ENCODE measurements around the gene GLYATL3.

Gene GLYATL3

DNA sequence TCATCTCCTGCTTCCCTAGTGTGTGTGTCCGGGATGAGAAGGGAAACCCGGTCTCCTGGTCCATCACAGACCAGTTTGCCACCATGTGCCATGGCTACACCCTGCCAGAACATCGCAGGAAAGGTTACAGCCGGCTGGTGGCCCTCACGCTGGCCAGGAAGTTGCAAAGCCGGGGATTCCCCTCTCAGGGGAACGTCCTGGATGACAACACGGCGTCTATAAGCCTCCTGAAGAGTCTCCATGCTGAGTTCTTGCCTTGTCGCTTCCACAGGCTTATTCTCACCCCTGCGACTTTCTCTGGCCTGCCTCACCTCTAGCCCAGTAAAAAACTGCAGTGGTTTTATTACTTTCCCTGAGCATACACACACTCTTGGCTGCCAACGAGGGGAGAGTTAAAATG lies 26.9 kb downstream of the GLYATL3 start:
- Histone ChIP-seq H3K4me1 (no peaks in the 10 kb centered on the region), H3K9ac (no peak overlapping the region), H3K9me3 (ENCODE audit: control insufficient read depth, low read length) (no peaks in the 10 kb centered on the region), H2AFZ (no peak overlapping the region), H3K4me2 (ENCODE audit: low read length) (no peak overlapping the region), H3K36me3 (ENCODE audit: control insufficient read depth, insufficient read depth, low read length) (no peaks in the 10 kb centered on the region), H3K27ac (no peak overlapping the region), H3K27me3 (ENCODE audit: control insufficient read depth, insufficient read depth, low read length) (no peaks in the 10 kb centered on the region), H3K79me2 (no peaks in the 10 kb centered on the region), H3K4me3 (ENCODE audit: low read depth, low read length) (no peak overlapping the region)
- no peak for TF ChIP-seq CTCF (IDR thresholded peaks at IDR 0.05)

DNA sequence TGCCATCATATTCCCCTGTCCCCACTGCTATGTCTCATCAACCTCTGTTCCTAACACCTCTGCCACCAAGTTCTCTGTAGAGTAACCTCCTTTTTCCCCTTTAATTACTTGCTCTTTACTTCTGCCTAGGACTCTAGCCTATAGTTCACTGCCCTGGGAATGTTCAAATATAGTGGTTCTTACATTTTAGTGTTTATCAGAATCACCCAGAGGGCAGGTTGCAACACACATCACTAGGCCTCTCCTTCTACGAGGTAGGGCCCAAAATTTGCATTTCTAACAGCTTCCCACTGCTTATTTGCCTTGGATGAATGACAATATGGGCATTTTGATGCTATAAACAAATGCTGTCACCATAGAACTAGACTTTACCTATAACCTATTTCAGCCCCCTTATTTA lies 27.6 kb downstream of the GLYATL3 start:
- Histone ChIP-seq H3K36me3 (ENCODE audit: control insufficient read depth, insufficient read depth, low read length) (no peaks in the 10 kb centered on the region), H3K4me3 (ENCODE audit: low read depth, low read length) (no peak overlapping the region), H3K4me1 (no peaks in the 10 kb centered on the region), H3K9ac (no peak overlapping the region), H3K27me3 (ENCODE audit: control insufficient read depth, insufficient read depth, low read length) (no peaks in the 10 kb centered on the region), H3K79me2 (no peaks in the 10 kb centered on the region), H3K4me2 (ENCODE audit: low read length) (no peak overlapping the region), H3K27ac (no peak overlapping the region), H2AFZ (no peak overlapping the region), H3K9me3 (ENCODE audit: control insufficient read depth, low read length) (no peaks in the 10 kb centered on the region)
- TF ChIP-seq CTCF (IDR thresholded peaks at IDR 0.05) = no peak

- H3K9ac ChIP-seq = no peak overlapping the region
- no peaks in the 10 kb centered on the region for H3K9me3 ChIP-seq (ENCODE audit: control insufficient read depth, low read length)
- H3K4me2 ChIP-seq (ENCODE audit: low read length) = no peak overlapping the region
- H3K27ac ChIP-seq = no peak overlapping the region
- H3K27me3 ChIP-seq (ENCODE audit: control insufficient read depth, insufficient read depth, low read length) = no peaks in the 10 kb centered on the region
- TF ChIP-seq CTCF (IDR thresholded peaks at IDR 0.05) = no peak
- H2AFZ ChIP-seq = no peak overlapping the region
- no peaks in the 10 kb centered on the region for H3K79me2 ChIP-seq
- no peaks in the 10 kb centered on the region for H3K36me3 ChIP-seq (ENCODE audit: control insufficient read depth, insufficient read depth, low read length)
- H3K4me1 ChIP-seq = no peaks in the 10 kb centered on the region
- H3K4me3 ChIP-seq (ENCODE audit: low read depth, low read length) = no peak overlapping the region
Observed at GRCh38 chr6:49528571-49528970, 28.8 kb downstream of the GLYATL3 start.

GRCh38 chr6:49530141-49530776 lies 30.5 kb downstream of the GLYATL3 start:
- Histone ChIP-seq H3K4me2 (ENCODE audit: low read length) (no peak overlapping the region), H3K79me2 (no peaks in the 10 kb centered on the region), H3K27me3 (ENCODE audit: control insufficient read depth, insufficient read depth, low read length) (no peaks in the 10 kb centered on the region), H2AFZ (no peak overlapping the region), H3K9ac (no peak overlapping the region), H3K27ac (no peak overlapping the region), H3K9me3 (ENCODE audit: control insufficient read depth, low read length) (no peaks in the 10 kb centered on the region), H3K4me3 (ENCODE audit: low read depth, low read length) (no peak overlapping the region), H3K4me1 (no peaks in the 10 kb centered on the region), H3K36me3 (ENCODE audit: control insufficient read depth, insufficient read depth, low read length) (no peaks in the 10 kb centered on the region)
- no peak for TF ChIP-seq CTCF (IDR thresholded peaks at IDR 0.05)

Measured in parathyroid adenoma (tissue), 2 donors.